NT2/D1 (cell line): ENCODE data around the gene GSE1.
A peak's percentile ranks its signal among the peaks of the same experiment; 100 is the strongest.

Source experiments
- DNase-seq: peaks from one replicate; pipeline ENCODE4 v3.0.0-alpha.2; 2011; ENCODE audit warnings: low read depth, low spot score
- H3K27me3 ChIP-seq: 2 replicates; pipeline ENCODE4 v1.6.0; 2011; ENCODE audit warnings: mild to moderate bottlenecking; ENCODE audit not compliant: insufficient read length, insufficient read depth
- H3K36me3 ChIP-seq: 2 replicates; pipeline ENCODE4 v1.6.1; 2011; ENCODE audit warnings: mild to moderate bottlenecking, low read length, mixed read lengths; ENCODE audit not compliant: insufficient read depth, insufficient read length
- H3K4me1 ChIP-seq: 2 replicates; pipeline ENCODE4 v1.5.1; 2011; ENCODE audit not compliant: insufficient read depth, insufficient read length
- H3K4me3 ChIP-seq: 2 replicates; pipeline ENCODE4 v1.5.1; 2011; ENCODE audit warnings: low read depth; ENCODE audit not compliant: insufficient read length
- H3K9ac ChIP-seq: 2 replicates; pipeline ENCODE4 v1.6.0; 2011; ENCODE audit warnings: low read depth; ENCODE audit not compliant: insufficient read length
- H3K9me3 ChIP-seq: 2 replicates; pipeline ENCODE4 v1.5.1; 2011; ENCODE audit warnings: mild to moderate bottlenecking, low read length; ENCODE audit not compliant: insufficient read depth
- SUZ12 ChIP-seq: IDR thresholded peaks from 2 replicates; pipeline ENCODE4 v1.6.1; 2011; ENCODE audit not compliant: insufficient read length, insufficient read depth; ENCODE audit errors: extremely low read depth
- YY1 ChIP-seq: IDR thresholded peaks from 2 replicates; pipeline ENCODE4 v1.6.1; 2011; ENCODE audit not compliant: insufficient read length, insufficient read depth
- ZNF274 ChIP-seq: IDR thresholded peaks from 2 replicates; pipeline ENCODE4 v1.6.1; 2011; ENCODE audit warnings: mild to moderate bottlenecking, low read depth, low read length

The GSE1 gene

GRCh38 chr16:85600078-85600477 is 13.0 kb upstream of the GSE1 start:
- no peaks in the 10 kb centered on the region for H3K9me3 ChIP-seq
- no peaks in the 10 kb centered on the region for H3K27me3 ChIP-seq
- H3K4me3 ChIP-seq = no peak overlapping the region
- peaks cover 40% of the 10 kb centered on the region for H3K4me1 ChIP-seq
- TF ChIP-seq ZNF274 = no peak
- no peak for TF ChIP-seq YY1
- no peak for TF ChIP-seq SUZ12
- H3K9ac ChIP-seq = peak overlapping the region; percentile 11
- H3K36me3 ChIP-seq = peaks cover 5% of the 10 kb centered on the region
- DNase-seq = no peak

- H3K9ac ChIP-seq = peak overlapping the region; percentile 57
- TF ChIP-seq SUZ12 (no peak), YY1 (no peak), ZNF274 (no peak)
- no peak overlapping the region for H3K4me3 ChIP-seq
- no peak for DNase-seq
- H3K36me3 ChIP-seq = peaks cover 5% of the 10 kb centered on the region
- peaks cover 46% of the 10 kb centered on the region for H3K4me1 ChIP-seq
- H3K9me3 ChIP-seq = no peaks in the 10 kb centered on the region
- no peaks in the 10 kb centered on the region for H3K27me3 ChIP-seq
Measured at GRCh38 chr16:85600530-85601271, 12.4 kb upstream of the GSE1 start.

- Histone ChIP-seq H3K4me3 (no peak overlapping the region), H3K4me1 (peaks cover 51% of the 10 kb centered on the region), H3K9me3 (no peaks in the 10 kb centered on the region), H3K9ac (peak overlapping the region; percentile 57), H3K27me3 (no peaks in the 10 kb centered on the region), H3K36me3 (peaks cover 5% of the 10 kb centered on the region)
- TF ChIP-seq ZNF274 = no peak
- no peak for TF ChIP-seq YY1
- no peak for TF ChIP-seq SUZ12
- DNase-seq = no peak
Measured at GRCh38 chr16:85601272-85601639, 11.9 kb upstream of the GSE1 start.

- H3K4me1 ChIP-seq = peaks cover 55% of the 10 kb centered on the region
- no peaks in the 10 kb centered on the region for H3K9me3 ChIP-seq
- H3K9ac ChIP-seq = peak overlapping the region; percentile 43
- H3K27me3 ChIP-seq = no peaks in the 10 kb centered on the region
- no peak overlapping the region for H3K4me3 ChIP-seq
- peaks cover 3% of the 10 kb centered on the region for H3K36me3 ChIP-seq
- no peak for DNase-seq
- TF ChIP-seq YY1 (no peak), ZNF274 (no peak), SUZ12 (no peak)
Measured at GRCh38 chr16:85601730-85602401, 11.3 kb upstream of the GSE1 start.

GRCh38 chr16:85602402-85603202 is 10.5 kb upstream of the GSE1 start:
- Histone ChIP-seq H3K36me3 (peaks cover 3% of the 10 kb centered on the region), H3K9me3 (no peaks in the 10 kb centered on the region), H3K4me1 (peaks cover 59% of the 10 kb centered on the region), H3K4me3 (no peak overlapping the region), H3K9ac (peak overlapping the region; percentile 62), H3K27me3 (peaks cover under 1% of the 10 kb centered on the region)
- TF ChIP-seq ZNF274 = no peak
- TF ChIP-seq YY1 = no peak
- TF ChIP-seq SUZ12 = no peak
- DNase-seq = no peak

- peaks cover 3% of the 10 kb centered on the region for H3K36me3 ChIP-seq
- peak overlapping the region; percentile 62 for H3K9ac ChIP-seq
- H3K27me3 ChIP-seq = peaks cover 7% of the 10 kb centered on the region
- DNase-seq = no peak
- TF ChIP-seq SUZ12 = no peak
- TF ChIP-seq YY1 = no peak
- TF ChIP-seq ZNF274 = no peak
- no peak overlapping the region for H3K4me3 ChIP-seq
- H3K4me1 ChIP-seq = peaks cover 64% of the 10 kb centered on the region
- H3K9me3 ChIP-seq = no peaks in the 10 kb centered on the region
Measured at GRCh38 chr16:85603203-85603755, 9.8 kb upstream of the GSE1 start.
